OCI-LY7 (cell line): ENCODE measurements around the gene PDS5B. TPM values are rescaled to one million over a fixed set of nuclear protein-coding genes. Genes with fewer than 3 reads are reported as not detected.

ENCODE experiments used
- BruUV-seq: library from RNA; stranded (reverse); fragments of 400-500 nt; replicated peaks from 2 replicates; lab custom pipeline; 2021; lab: Mats Ljungman, UMichigan
- CTCF ChIA-PET: fragments of 300-600 bp; sonication (Branson Sonifier 250); formaldehyde crosslinking; loops from one replicate; lab custom pipeline; 2022; ENCODE audit warnings: antibody characterized with exemption; ENCODE audit not compliant: unreplicated experiment; lab: Charles Lee
- POLR2A ChIA-PET: fragments of 300-600 bp; sonication (Branson Sonifier 250); formaldehyde crosslinking; loops from one replicate; lab custom pipeline; 2022; ENCODE audit warnings: antibody characterized with exemption; lab: Charles Lee
- DNase-seq: peaks from one replicate; pipeline ENCODE4 v3.0.0-alpha.2; 2015; ENCODE audit warnings: low spot score
- H2AFZ ChIP-seq: fragments of 200-600 bp; sonication (generic), shearing (Covaris generic); 2 replicates; pipeline ENCODE4 v1.6.1; 2014; ENCODE audit warnings: mild to moderate bottlenecking, antibody characterized with exemption, low read length, moderate library complexity
- H3K27ac ChIP-seq: fragments of 200-600 bp; sonication (generic); 2 replicates; pipeline ENCODE4 v1.5.1; 2014; ENCODE audit warnings: mixed run types, low read depth, mild to moderate bottlenecking, moderate library complexity, low read length, inconsistent platforms; ENCODE audit not compliant: poor library complexity, severe bottlenecking
- H3K36me3 ChIP-seq: fragments of 200-600 bp; sonication (generic); 2 replicates; pipeline ENCODE4 v1.6.1; 2014; ENCODE audit warnings: mild to moderate bottlenecking, antibody characterized with exemption, low read length, moderate library complexity, mixed read lengths; ENCODE audit not compliant: insufficient read depth
- H3K4me1 ChIP-seq: fragments of 200-600 bp; sonication (generic); 2 replicates; pipeline ENCODE4 v1.5.1; 2014; ENCODE audit warnings: mild to moderate bottlenecking, low read length; ENCODE audit not compliant: insufficient read depth, poor library complexity, severe bottlenecking
- H3K4me2 ChIP-seq: fragments of 200-600 bp; sonication (generic); 2 replicates; pipeline ENCODE4 v1.6.1; 2014; ENCODE audit warnings: mild to moderate bottlenecking, low read length
- H3K4me3 ChIP-seq: fragments of 200-600 bp; sonication (generic); 2 replicates; pipeline ENCODE4 v1.5.1; 2014; ENCODE audit warnings: mild to moderate bottlenecking, low read depth, low read length; ENCODE audit not compliant: poor library complexity, severe bottlenecking
- H3K79me2 ChIP-seq: fragments of 200-600 bp; sonication (generic); 2 replicates; pipeline ENCODE4 v1.6.1; 2016; ENCODE audit warnings: low read depth, mild to moderate bottlenecking, low read length, moderate library complexity, mixed read lengths; ENCODE audit not compliant: insufficient read depth
- H3K9me2 ChIP-seq: fragments of 200-600 bp; sonication (generic); 2 replicates; pipeline ENCODE4 v1.6.1; 2016; ENCODE audit warnings: mild to moderate bottlenecking, low read length, mixed read lengths; ENCODE audit not compliant: insufficient read depth
- H3K9me3 ChIP-seq: fragments of 200-600 bp; sonication (generic); 2 replicates; pipeline ENCODE4 v1.6.1; 2014; ENCODE audit warnings: mild to moderate bottlenecking, mixed run types, low read length, mixed read lengths
- H4K20me1 ChIP-seq: fragments of 200-600 bp; sonication (generic); 2 replicates; pipeline ENCODE4 v1.6.1; 2014; ENCODE audit warnings: mild to moderate bottlenecking, antibody characterized with exemption, low read length, moderate library complexity, mixed read lengths; ENCODE audit not compliant: insufficient read depth
- EZH2phosphoT487 ChIP-seq: fragments of 200-600 bp; sonication (generic); IDR thresholded peaks from 2 replicates; pipeline ENCODE4 v1.6.1; 2018; ENCODE audit warnings: low read depth, borderline replicate concordance, mild to moderate bottlenecking, mixed run types, antibody characterized with exemption, low read length, moderate library complexity, mixed read lengths
- intact Hi-C: fragments of 100-400 bp; cut with micrococcal nuclease; formaldehyde crosslinking; loops from one replicate; pipeline ENCODE4 v1.10.0; 2022; ENCODE audit not compliant: unreplicated experiment
- total RNA-seq, 2 experiments: library from RNA; depleted of rRNA in 1 of 2; stranded (reverse); fragments of >200 nt in 1 of 2; shearing (Covaris generic) in 1 of 2; gene quantifications; 2 replicates each; pipeline ENCODE4 v1.2.3, GENCODE V29; 2014 to 2022
- TF ChIP-seq, protein P1 (sequence below): fragments of 200-600 bp; sonication (generic); conservative IDR thresholded peaks from 2 replicates; pipeline ENCODE4 v1.5.1; 2014; ENCODE audit warnings: mild to moderate bottlenecking, antibody characterized with exemption, low read length, moderate library complexity, mixed read lengths

The PDS5B gene
- total RNA-seq, 2 experiments from 2014 or later = 34.1 to 70.4 TPM

DNA sequence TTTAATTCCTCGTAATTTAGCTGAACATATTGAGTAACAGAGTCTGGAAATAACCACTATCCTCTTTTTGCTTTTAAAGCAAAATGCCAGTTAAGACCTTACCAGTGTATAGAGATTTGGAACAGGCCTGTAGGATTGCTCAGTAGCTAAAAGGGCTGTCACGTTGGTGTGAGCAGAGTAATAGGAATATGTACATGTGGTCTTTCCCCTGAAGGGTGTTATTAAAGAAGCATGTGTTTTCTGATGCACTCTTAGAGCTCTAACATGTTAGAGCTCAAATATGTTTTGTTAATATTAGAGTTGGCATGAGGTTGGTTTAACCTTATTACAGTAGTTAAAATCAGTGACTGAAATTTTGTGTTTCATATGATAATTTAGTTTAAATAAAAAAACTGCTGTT, 172.9 kb downstream of the PDS5B start:
- Histone ChIP-seq H3K27ac (no peak overlapping the region), H3K4me1 (no peaks in the 10 kb centered on the region), H4K20me1 (no peaks in the 10 kb centered on the region), H3K79me2 (no peaks in the 10 kb centered on the region), H3K4me3 (no peak overlapping the region), H2AFZ (no peak overlapping the region), H3K9me2 (no peaks in the 10 kb centered on the region), H3K4me2 (no peak overlapping the region), H3K36me3 (peaks cover 74% of the 10 kb centered on the region), H3K9me3 (peaks cover 7% of the 10 kb centered on the region; the same call in 1 of the 2 replicates)
- intact Hi-C loops = no loop called here
- POLR2A ChIA-PET = interaction anchor here (0.7 to 1.0 kb wide), 2 partner anchors 10 to 14 kb away, joined by 3 read pairs; no protein-coding TSS in a partner anchor
- CTCF ChIA-PET = no interaction called here
- no peak for DNase-seq
- TF ChIP-seq, protein P1, sequence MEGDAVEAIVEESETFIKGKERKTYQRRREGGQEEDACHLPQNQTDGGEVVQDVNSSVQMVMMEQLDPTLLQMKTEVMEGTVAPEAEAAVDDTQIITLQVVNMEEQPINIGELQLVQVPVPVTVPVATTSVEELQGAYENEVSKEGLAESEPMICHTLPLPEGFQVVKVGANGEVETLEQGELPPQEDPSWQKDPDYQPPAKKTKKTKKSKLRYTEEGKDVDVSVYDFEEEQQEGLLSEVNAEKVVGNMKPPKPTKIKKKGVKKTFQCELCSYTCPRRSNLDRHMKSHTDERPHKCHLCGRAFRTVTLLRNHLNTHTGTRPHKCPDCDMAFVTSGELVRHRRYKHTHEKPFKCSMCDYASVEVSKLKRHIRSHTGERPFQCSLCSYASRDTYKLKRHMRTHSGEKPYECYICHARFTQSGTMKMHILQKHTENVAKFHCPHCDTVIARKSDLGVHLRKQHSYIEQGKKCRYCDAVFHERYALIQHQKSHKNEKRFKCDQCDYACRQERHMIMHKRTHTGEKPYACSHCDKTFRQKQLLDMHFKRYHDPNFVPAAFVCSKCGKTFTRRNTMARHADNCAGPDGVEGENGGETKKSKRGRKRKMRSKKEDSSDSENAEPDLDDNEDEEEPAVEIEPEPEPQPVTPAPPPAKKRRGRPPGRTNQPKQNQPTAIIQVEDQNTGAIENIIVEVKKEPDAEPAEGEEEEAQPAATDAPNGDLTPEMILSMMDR = no peak
- BruUV-seq = no TSS peak

DNA sequence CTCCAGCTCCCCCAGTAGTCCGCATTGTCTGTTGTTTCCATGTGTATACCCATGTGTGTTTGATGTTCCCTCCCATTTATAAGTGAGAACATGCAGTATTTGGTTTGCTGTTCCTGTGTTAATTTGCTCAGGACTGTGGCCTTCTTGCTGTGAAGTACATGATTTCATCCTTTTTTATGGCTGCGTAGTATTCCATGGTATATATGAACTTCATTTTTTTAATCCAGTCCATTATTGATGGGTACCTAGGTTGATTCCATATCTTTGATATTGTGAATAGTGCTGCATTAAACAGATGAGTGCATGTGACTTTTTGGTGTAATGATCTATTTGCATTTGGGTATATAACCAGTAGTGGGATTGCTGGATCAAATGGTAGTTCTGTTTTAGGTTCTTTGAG, 175.2 kb downstream of the PDS5B start:
- no peak overlapping the region for H2AFZ ChIP-seq
- no peaks in the 10 kb centered on the region for H4K20me1 ChIP-seq
- no peaks in the 10 kb centered on the region for H3K4me1 ChIP-seq
- peaks cover 63% of the 10 kb centered on the region for H3K36me3 ChIP-seq
- ChIA-PET CTCF (no interaction called here), POLR2A (no interaction called here)
- no TSS peak for BruUV-seq
- peaks cover 7% of the 10 kb centered on the region; the same call in 1 of the 2 replicates for H3K9me3 ChIP-seq
- H3K4me2 ChIP-seq = no peak overlapping the region
- H3K27ac ChIP-seq = no peak overlapping the region
- no peak for DNase-seq
- intact Hi-C loops = no loop called here
- no peaks in the 10 kb centered on the region for H3K79me2 ChIP-seq
- H3K9me2 ChIP-seq = no peaks in the 10 kb centered on the region
- TF ChIP-seq EZH2phosphoT487 = no peak
- TF ChIP-seq, protein P1 = no peak
- no peak overlapping the region for H3K4me3 ChIP-seq

DNA sequence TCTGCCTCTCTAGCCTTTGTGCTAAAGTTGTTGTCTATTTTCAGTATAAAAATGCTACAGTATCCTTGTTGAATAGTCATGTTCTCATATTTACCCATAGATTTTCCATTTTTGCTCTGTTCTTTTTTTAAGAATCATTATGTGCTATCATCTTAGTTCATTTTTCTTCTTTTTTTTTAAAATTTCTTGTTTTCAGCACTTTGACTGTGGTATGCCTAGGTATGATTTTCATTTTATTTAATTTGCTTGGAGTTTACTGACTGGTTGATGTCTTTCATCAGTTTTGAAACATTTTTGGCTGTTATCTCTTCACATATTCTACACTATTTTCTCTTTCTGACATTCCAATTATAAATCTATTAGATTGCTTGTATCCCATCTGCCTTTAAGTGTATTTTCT, 192.9 kb downstream of the PDS5B start:
- Histone ChIP-seq H3K4me1 (no peaks in the 10 kb centered on the region), H2AFZ (no peak overlapping the region), H3K9me2 (no peaks in the 10 kb centered on the region), H3K4me2 (no peak overlapping the region), H3K4me3 (no peak overlapping the region), H3K79me2 (no peaks in the 10 kb centered on the region), H3K27ac (no peak overlapping the region), H4K20me1 (no peaks in the 10 kb centered on the region), H3K9me3 (no peaks in the 10 kb centered on the region), H3K36me3 (peaks cover 50% of the 10 kb centered on the region)
- ChIA-PET CTCF (no interaction called here), POLR2A (interaction anchor here (1.3 kb wide), 1 partner anchor 13 kb away, joined by 3 read pairs; no protein-coding TSS in a partner anchor)
- TF ChIP-seq EZH2phosphoT487 = no peak
- TF ChIP-seq, protein P1 = no peak
- no TSS peak for BruUV-seq
- no peak for DNase-seq
- intact Hi-C loops = no loop called here
